Breast epithelium (tissue), 3 donors: ENCODE data around the gene LRRC61.
"Not testable (repeated sequence)": the region's sequence is repeated elsewhere in the genome, so short reads cannot be mapped to it uniquely, and the experiment has no call there.

Source experiments
- POLR2A ChIP-seq: fragments of 450-650 bp; IDR thresholded peaks from one replicate; pipeline ENCODE4 v1.6.1; 2016; ENCODE audit warnings: antibody characterized with exemption, mild to moderate bottlenecking, moderate library complexity
- POLR2AphosphoS5 ChIP-seq, 3 donors: sonication (generic); formaldehyde crosslinking; IDR thresholded peaks; one replicate each; pipeline ENCODE4 v1.6.1; 2017; ENCODE audit warnings: antibody characterized with exemption in 3 of 3
- TF ChIP-seq, protein P1 (sequence below), 3 donors: fragments of 450-650 bp; IDR thresholded peaks; one replicate each; pipeline ENCODE4 v1.5.1; 2016 to 2017; ENCODE audit warnings: antibody characterized with exemption in 3 of 3, mild to moderate bottlenecking in 3 of 3, moderate library complexity in 3 of 3

DNA sequence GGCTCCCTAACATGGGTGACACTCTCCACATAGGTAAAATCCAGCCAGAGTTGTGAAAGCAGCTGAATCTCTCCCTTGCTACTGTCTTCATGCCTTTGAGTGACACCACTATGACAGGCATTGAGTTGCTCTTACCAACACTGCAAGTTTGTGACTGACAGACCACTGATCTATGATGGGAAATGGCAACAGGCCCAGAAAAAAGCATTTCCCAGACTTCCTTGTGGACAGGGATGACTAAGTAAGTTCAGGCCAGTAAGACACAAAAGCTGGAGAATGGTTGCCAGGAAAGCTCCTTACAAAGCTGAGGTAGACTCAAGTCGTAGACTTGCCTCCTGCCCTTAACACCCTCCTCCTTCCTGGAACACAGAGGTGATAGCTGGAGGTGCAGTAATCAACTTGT lies 20.2 kb upstream of the LRRC61 start:
- TF ChIP-seq POLR2A; POLR2AphosphoS5 (IDR thresholded peaks at IDR 0.05): not testable (repeated sequence)
- TF ChIP-seq, protein P1, sequence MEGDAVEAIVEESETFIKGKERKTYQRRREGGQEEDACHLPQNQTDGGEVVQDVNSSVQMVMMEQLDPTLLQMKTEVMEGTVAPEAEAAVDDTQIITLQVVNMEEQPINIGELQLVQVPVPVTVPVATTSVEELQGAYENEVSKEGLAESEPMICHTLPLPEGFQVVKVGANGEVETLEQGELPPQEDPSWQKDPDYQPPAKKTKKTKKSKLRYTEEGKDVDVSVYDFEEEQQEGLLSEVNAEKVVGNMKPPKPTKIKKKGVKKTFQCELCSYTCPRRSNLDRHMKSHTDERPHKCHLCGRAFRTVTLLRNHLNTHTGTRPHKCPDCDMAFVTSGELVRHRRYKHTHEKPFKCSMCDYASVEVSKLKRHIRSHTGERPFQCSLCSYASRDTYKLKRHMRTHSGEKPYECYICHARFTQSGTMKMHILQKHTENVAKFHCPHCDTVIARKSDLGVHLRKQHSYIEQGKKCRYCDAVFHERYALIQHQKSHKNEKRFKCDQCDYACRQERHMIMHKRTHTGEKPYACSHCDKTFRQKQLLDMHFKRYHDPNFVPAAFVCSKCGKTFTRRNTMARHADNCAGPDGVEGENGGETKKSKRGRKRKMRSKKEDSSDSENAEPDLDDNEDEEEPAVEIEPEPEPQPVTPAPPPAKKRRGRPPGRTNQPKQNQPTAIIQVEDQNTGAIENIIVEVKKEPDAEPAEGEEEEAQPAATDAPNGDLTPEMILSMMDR (IDR thresholded peaks at IDR 0.05) = not testable (repeated sequence)
